ENCODE measurements around the gene OBP2B. TPM values are rescaled to one million over a fixed set of nuclear protein-coding genes. Genes with fewer than 3 reads are reported as not detected.

OBP2B gene
- total RNA-seq, 1 experiment from 2014 or later = not detected

GRCh38 chr9:133165452-133165730 lies 43.7 kb downstream of the OBP2B start:
- Mint-ChIP-seq H3K9me3 (ENCODE audit: unreplicated experiment) (no peaks in the 10 kb centered on the region), H3K36me3 (ENCODE audit: insufficient read depth, unreplicated experiment) (no peaks in the 10 kb centered on the region), H3K4me1 (ENCODE audit: insufficient read depth, unreplicated experiment) (no peaks in the 10 kb centered on the region), H3K27me3 (ENCODE audit: insufficient read depth, unreplicated experiment) (no peaks in the 10 kb centered on the region), H3K4me3 (ENCODE audit: unreplicated experiment) (no peak overlapping the region), H3K27ac (ENCODE audit: low read depth, unreplicated experiment) (no peak overlapping the region)
- no peak for DNase-seq (ENCODE audit: unreplicated experiment)
- no peak for TF ChIP-seq CTCF (IDR thresholded peaks at IDR 0.05; ENCODE audit: unreplicated experiment)
- intact Hi-C loops (cut with micrococcal nuclease) = no loop called here
- ChIA-PET CTCF (interaction anchor here (2.1 kb wide), 1 partner anchor 18 kb away, joined by 9 read pairs; no protein-coding TSS in a partner anchor), POLR2A (no interaction called here)
- no TSS peak for BruUV-seq (replicated peaks)

- TF ChIP-seq CTCF (IDR thresholded peaks at IDR 0.05; ENCODE audit: unreplicated experiment) = no peak
- ChIA-PET CTCF (no interaction called here), POLR2A (interaction anchor here (0.6 to 0.7 kb wide), 2 partner anchors 13 to 17 kb away, joined by 3 to 4 read pairs; no protein-coding TSS in a partner anchor)
- Mint-ChIP-seq H3K27ac (ENCODE audit: low read depth, unreplicated experiment) (no peak overlapping the region), H3K36me3 (ENCODE audit: insufficient read depth, unreplicated experiment) (no peaks in the 10 kb centered on the region), H3K27me3 (ENCODE audit: insufficient read depth, unreplicated experiment) (no peaks in the 10 kb centered on the region), H3K9me3 (ENCODE audit: unreplicated experiment) (no peaks in the 10 kb centered on the region), H3K4me3 (ENCODE audit: unreplicated experiment) (no peak overlapping the region), H3K4me1 (ENCODE audit: insufficient read depth, unreplicated experiment) (no peaks in the 10 kb centered on the region)
- no peak for DNase-seq (ENCODE audit: unreplicated experiment)
- intact Hi-C loops (cut with micrococcal nuclease) = no loop called here
- no TSS peak for BruUV-seq (replicated peaks)
These were observed 44.9 kb downstream of the OBP2B start for GRCh38 chr9:133164191-133164590.

GRCh38 chr9:133163504-133164172 lies 45.4 kb downstream of the OBP2B start, which contains the start of gene GBGT1:
GBGT1 (minus strand) TSS chr9:133163914; CDS start chr9:133162412, 1,502 bp downstream.
- DNase-seq (ENCODE audit: unreplicated experiment) = no peak
- Mint-ChIP-seq H3K4me1 (ENCODE audit: insufficient read depth, unreplicated experiment) (no peaks in the 10 kb centered on the region), H3K9me3 (ENCODE audit: unreplicated experiment) (no peaks in the 10 kb centered on the region), H3K4me3 (ENCODE audit: unreplicated experiment) (no peak within 1 kb of the TSS), H3K27ac (ENCODE audit: low read depth, unreplicated experiment) (no peak within 1 kb of the TSS), H3K36me3 (ENCODE audit: insufficient read depth, unreplicated experiment) (no peaks in the 10 kb centered on the region), H3K27me3 (ENCODE audit: insufficient read depth, unreplicated experiment) (no peaks in the 10 kb centered on the region)
- ChIA-PET CTCF (no interaction called here), POLR2A (interaction anchor here (0.6 to 0.7 kb wide), 2 partner anchors 14 to 16 kb away, joined by 3 to 4 read pairs; no protein-coding TSS in a partner anchor)
- intact Hi-C loops (cut with micrococcal nuclease) = no loop called here
- TF ChIP-seq CTCF (IDR thresholded peaks at IDR 0.05; ENCODE audit: unreplicated experiment) = no peak
- no TSS peak for BruUV-seq (replicated peaks)

- ChIA-PET POLR2A (no interaction called here), CTCF (no interaction called here)
- intact Hi-C loops (cut with micrococcal nuclease) = no loop called here
- TF ChIP-seq CTCF (IDR thresholded peaks at IDR 0.05; ENCODE audit: unreplicated experiment) = no peak
- DNase-seq (ENCODE audit: unreplicated experiment) = no peak
- Mint-ChIP-seq H3K27ac (ENCODE audit: low read depth, unreplicated experiment) (no peak overlapping the region), H3K9me3 (ENCODE audit: unreplicated experiment) (no peaks in the 10 kb centered on the region), H3K27me3 (ENCODE audit: insufficient read depth, unreplicated experiment) (no peaks in the 10 kb centered on the region), H3K4me3 (ENCODE audit: unreplicated experiment) (no peak overlapping the region), H3K36me3 (ENCODE audit: insufficient read depth, unreplicated experiment) (no peaks in the 10 kb centered on the region), H3K4me1 (ENCODE audit: insufficient read depth, unreplicated experiment) (no peaks in the 10 kb centered on the region)
- BruUV-seq (replicated peaks) = no TSS peak
These were observed 46.1 kb downstream of the OBP2B start for GRCh38 chr9:133162861-133163503.

Data from MCF 10A (cell line).